Vagina (tissue), 2 donors: ENCODE measurements around the gene P4HA1. TPM values are rescaled to one million over a fixed set of nuclear protein-coding genes. Genes with fewer than 3 reads are reported as not detected.
A peak's percentile ranks its signal among the peaks of the same experiment; 100 is the strongest.

ENCODE experiments used
- DNase-seq, 2 donors: peaks; one replicate each; pipeline ENCODE4 v3.0.0-alpha.2; 2017; ENCODE audit errors: extremely low spot score in 2 of 2
- H3K27ac ChIP-seq: fragments of 200-600 bp; sonication (generic); one replicate; pipeline ENCODE4 v1.5.1; 2019
- H3K27me3 ChIP-seq: fragments of 200-600 bp; sonication (generic); one replicate; pipeline ENCODE4 v1.5.1; 2019
- H3K36me3 ChIP-seq, 2 donors: fragments of 200-600 bp; sonication (generic); one replicate each; pipeline ENCODE4 v1.5.1; 2017 to 2019
- H3K4me1 ChIP-seq: fragments of 200-600 bp; sonication (generic); one replicate; pipeline ENCODE4 v1.5.1; 2019
- H3K4me3 ChIP-seq, 2 donors: fragments of 200-600 bp; sonication (generic); 1 replicate in 1 of 2; 2 replicates in 1 of 2; pipeline ENCODE4 v1.5.1; 2016 to 2019
- H3K9me3 ChIP-seq: fragments of 200-600 bp; sonication (generic); one replicate; pipeline ENCODE4 v1.5.1; 2019
- CTCF ChIP-seq, 3 experiments: fragments of 450-650 bp in 2 of 3; fragments of 200-600 bp in 1 of 3; sonication (generic) in 1 of 3; IDR thresholded peaks; one replicate each; pipeline ENCODE4 v1.5.1; 2017 to 2019; ENCODE audit warnings: antibody characterized with exemption in 3 of 3, mild to moderate bottlenecking in 2 of 3, moderate library complexity in 2 of 3
- POLR2A ChIP-seq, 2 donors: fragments of 450-650 bp; IDR thresholded peaks; one replicate each; pipeline ENCODE4 v1.6.1; 2017; ENCODE audit warnings: antibody characterized with exemption in 2 of 2, mild to moderate bottlenecking in 2 of 2, moderate library complexity in 2 of 2
- POLR2AphosphoS5 ChIP-seq, 2 donors: sonication (generic); formaldehyde crosslinking; IDR thresholded peaks; one replicate each; pipeline ENCODE4 v1.9.0; 2017; ENCODE audit warnings: antibody characterized with exemption in 2 of 2, mild to moderate bottlenecking in 2 of 2, low read depth in 1 of 2; ENCODE audit not compliant: insufficient read depth in 1 of 2
- intact Hi-C: fragments of 100-400 bp; cut with DNase I; formaldehyde crosslinking; loops from one replicate; pipeline ENCODE4 v1.15.1; 2023
- total RNA-seq: library from RNA; depleted of rRNA; stranded (reverse); fragments of >200 nt; gene quantifications from one replicate; pipeline ENCODE4 v1.2.3, GENCODE V29; 2016

P4HA1 gene
- total RNA-seq, 1 donor from 2014 or later = 12.5 TPM

GRCh38 chr10:73106301-73106700, 9.6 kb upstream of the P4HA1 start:
- no peaks in the 10 kb centered on the region for H3K27me3 ChIP-seq
- peaks cover 7% of the 10 kb centered on the region for H3K4me1 ChIP-seq
- intact Hi-C loops = loop anchor here (10.0 kb wide), 1 partner anchor 68 kb away; no protein-coding TSS in a partner anchor
- DNase-seq = no peak
- TF ChIP-seq POLR2A (IDR thresholded peaks at IDR 0.05) (no peak), CTCF (IDR thresholded peaks at IDR 0.05) (no peak)
- H3K27ac ChIP-seq = no peak overlapping the region
- no peaks in the 10 kb centered on the region for H3K9me3 ChIP-seq
- no peaks in the 10 kb centered on the region for H3K36me3 ChIP-seq
- H3K4me3 ChIP-seq = no peak overlapping the region

- no peak overlapping the region for H3K4me3 ChIP-seq
- intact Hi-C loops = no loop called here
- no peak for DNase-seq
- no peaks in the 10 kb centered on the region for H3K36me3 ChIP-seq
- H3K27ac ChIP-seq = no peak overlapping the region
- no peaks in the 10 kb centered on the region for H3K27me3 ChIP-seq
- TF ChIP-seq CTCF (IDR thresholded peaks at IDR 0.05) = no peak
- no peak for TF ChIP-seq POLR2AphosphoS5 (IDR thresholded peaks at IDR 0.05; ENCODE audit: insufficient read depth in 1 of 2, low read depth in 1 of 2)
- no peak for TF ChIP-seq POLR2A (IDR thresholded peaks at IDR 0.05)
- peaks cover 6% of the 10 kb centered on the region for H3K4me1 ChIP-seq
- H3K9me3 ChIP-seq = no peaks in the 10 kb centered on the region
Measured at GRCh38 chr10:73099141-73099540, 2.5 kb upstream of the P4HA1 start.

GRCh38 chr10:73097305-73097670, 622 bp upstream of the P4HA1 start:
- H3K4me3 ChIP-seq = peak overlapping the region; percentile 75
- DNase-seq = no peak
- intact Hi-C loops = no loop called here
- H3K9me3 ChIP-seq = no peaks in the 10 kb centered on the region
- H3K36me3 ChIP-seq = no peaks in the 10 kb centered on the region
- peak overlapping the region; percentile 95 for H3K27ac ChIP-seq
- H3K27me3 ChIP-seq = no peaks in the 10 kb centered on the region
- peaks cover 10% of the 10 kb centered on the region for H3K4me1 ChIP-seq
- TF ChIP-seq POLR2A (IDR thresholded peaks at IDR 0.05) (no peak), CTCF (IDR thresholded peaks at IDR 0.05) (no peak)

- no peak for TF ChIP-seq CTCF (IDR thresholded peaks at IDR 0.05)
- TF ChIP-seq POLR2A (IDR thresholded peaks at IDR 0.05) = peak in 1 of 2 donors; percentile 15
- intact Hi-C loops = no loop called here
Measured at GRCh38 chr10:73096041-73096448, 621 bp downstream of the P4HA1 start.

GRCh38 chr10:73095481-73096021, 1.1 kb downstream of the P4HA1 start:
- H3K27ac ChIP-seq = peak overlapping the region; percentile 95
- no peaks in the 10 kb centered on the region for H3K9me3 ChIP-seq
- intact Hi-C loops = no loop called here
- H3K36me3 ChIP-seq = no peaks in the 10 kb centered on the region
- H3K4me3 ChIP-seq = peak overlapping the region; percentile 75
- TF ChIP-seq POLR2A (IDR thresholded peaks at IDR 0.05) (no peak), POLR2AphosphoS5 (IDR thresholded peaks at IDR 0.05; ENCODE audit: insufficient read depth in 1 of 2, low read depth in 1 of 2) (peak in 1 of 2 donors; percentile 79)
- H3K27me3 ChIP-seq = no peaks in the 10 kb centered on the region
- H3K4me1 ChIP-seq = peaks cover 10% of the 10 kb centered on the region
- no peak for DNase-seq

More at GRCh38 chr10:73096041-73096448, 621 bp downstream of the P4HA1 start:
- Histone ChIP-seq H3K9me3 (no peaks in the 10 kb centered on the region), H3K4me1 (peaks cover 10% of the 10 kb centered on the region), H3K27me3 (no peaks in the 10 kb centered on the region), H3K4me3 (peak overlapping the region; percentile 75), H3K27ac (peak overlapping the region; percentile 95), H3K36me3 (no peaks in the 10 kb centered on the region)
- no peak for DNase-seq
